Measurements from ENCODE around the gene TCP1. TPM values are rescaled to one million over a fixed set of nuclear protein-coding genes. Genes with fewer than 3 reads are reported as not detected.

The TCP1 gene
- total and polyA plus RNA-seq, 2 of the 13 experiments (the other 11 are each of a cell fraction or from before 2014, with no cell fraction given) = 116 to 553 TPM

DNA sequence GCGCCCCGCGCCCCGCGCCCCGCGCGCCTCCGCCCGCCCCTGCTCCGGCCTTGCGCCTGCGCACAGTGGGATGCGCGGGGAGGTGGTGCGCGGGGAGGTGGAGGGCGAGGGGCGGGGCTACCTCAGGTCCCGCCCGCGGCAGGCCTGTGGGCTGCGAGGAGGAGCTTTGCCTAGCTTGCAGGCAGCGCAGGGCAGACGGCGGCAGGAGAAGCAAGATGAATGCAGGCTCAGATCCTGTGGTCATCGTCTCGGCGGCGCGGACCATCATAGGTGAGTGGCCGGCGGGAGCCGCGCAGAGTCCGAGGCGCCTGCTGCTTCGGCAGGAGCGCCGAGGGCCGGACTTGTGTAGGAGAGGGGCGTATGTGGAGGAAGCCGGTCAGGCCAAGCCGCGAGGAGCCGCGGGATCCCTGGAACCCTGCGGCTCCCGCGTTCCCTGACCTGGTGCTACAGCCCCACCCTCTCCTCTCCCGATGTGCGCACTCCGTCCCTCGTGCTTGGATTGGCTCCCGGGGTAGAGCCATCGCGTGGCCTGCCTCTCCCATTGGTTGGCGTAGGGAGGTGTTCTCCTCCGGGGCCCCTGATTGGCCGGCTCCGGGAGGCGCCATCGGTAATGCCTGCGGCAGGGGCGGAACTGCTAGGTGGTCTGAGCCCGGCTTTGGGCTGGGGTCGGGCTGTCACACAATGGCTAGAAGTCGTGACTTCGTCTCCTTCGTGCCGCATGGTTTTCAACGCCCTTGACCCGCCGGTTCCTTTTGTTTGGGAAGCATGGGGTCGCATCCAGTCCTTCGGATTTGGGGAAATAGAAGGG, 27.3 kb downstream of the TCP1 start, which contains the start of gene ACAT2 (continued):
- TF ChIP-seq ETV5 (CRISPR knock-in tag; IDR thresholded peaks at IDR 0.05; ENCODE audit: borderline replicate concordance) (no peak; the same call in none of the 2 replicates), ZBTB1 (CRISPR knock-in tag; IDR thresholded peaks at IDR 0.05; ENCODE audit: borderline replicate concordance) (0 out of 2 replicates have a peak, but pooled peaks have one; percentile 79), ELF3 (CRISPR knock-in tag; IDR thresholded peaks at IDR 0.05) (peak; percentile 66), NFAT5 (CRISPR knock-in tag; IDR thresholded peaks at IDR 0.05) (no peak; the same call in 1 of the 2 replicates), ZSCAN22 (CRISPR knock-in tag; IDR thresholded peaks at IDR 0.05) (peak; percentile 16; the same call in 1 of the 2 replicates), RFX1 (IDR thresholded peaks at IDR 0.05) (no peak), ZNF225 (CRISPR knock-in tag; IDR thresholded peaks at IDR 0.05) (no peak), SKIL (CRISPR knock-in tag; IDR thresholded peaks at IDR 0.05; ENCODE audit: borderline replicate concordance) (no peak; the same call in 1 of the 2 replicates), BRF2 (CRISPR knock-in tag; IDR thresholded peaks at IDR 0.05) (peak; percentile 80; the same call in 1 of the 2 replicates), SATB2 (CRISPR knock-in tag; IDR thresholded peaks at IDR 0.05) (no peak; the same call in 1 of the 2 replicates), YEATS4 (CRISPR knock-in tag; IDR thresholded peaks at IDR 0.05; ENCODE audit: borderline replicate concordance) (peak; percentile 95), XRCC5 (optimal IDR thresholded peaks at IDR 0.05; ENCODE audit: low read length) (no peak)
- TF ChIP-seq, protein P1, sequence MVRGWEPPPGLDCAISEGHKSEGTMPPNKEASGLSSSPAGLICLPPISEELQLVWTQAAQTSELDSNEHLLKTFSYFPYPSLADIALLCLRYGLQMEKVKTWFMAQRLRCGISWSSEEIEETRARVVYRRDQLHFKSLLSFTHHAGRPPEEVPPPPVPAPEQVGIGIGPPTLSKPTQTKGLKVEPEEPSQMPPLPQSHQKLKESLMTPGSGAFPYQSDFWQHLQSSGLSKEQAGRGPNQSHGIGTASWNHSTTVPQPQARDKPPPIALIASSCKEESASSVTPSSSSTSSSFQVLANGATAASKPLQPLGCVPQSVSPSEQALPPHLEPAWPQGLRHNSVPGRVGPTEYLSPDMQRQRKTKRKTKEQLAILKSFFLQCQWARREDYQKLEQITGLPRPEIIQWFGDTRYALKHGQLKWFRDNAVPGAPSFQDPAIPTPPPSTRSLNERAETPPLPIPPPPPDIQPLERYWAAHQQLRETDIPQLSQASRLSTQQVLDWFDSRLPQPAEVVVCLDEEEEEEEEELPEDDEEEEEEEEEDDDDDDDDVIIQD (CRISPR knock-in tag; IDR thresholded peaks at IDR 0.05; ENCODE audit: low read depth) = peak; percentile 49; the same call in 1 of the 2 replicates
- TF ChIP-seq, protein P2, sequence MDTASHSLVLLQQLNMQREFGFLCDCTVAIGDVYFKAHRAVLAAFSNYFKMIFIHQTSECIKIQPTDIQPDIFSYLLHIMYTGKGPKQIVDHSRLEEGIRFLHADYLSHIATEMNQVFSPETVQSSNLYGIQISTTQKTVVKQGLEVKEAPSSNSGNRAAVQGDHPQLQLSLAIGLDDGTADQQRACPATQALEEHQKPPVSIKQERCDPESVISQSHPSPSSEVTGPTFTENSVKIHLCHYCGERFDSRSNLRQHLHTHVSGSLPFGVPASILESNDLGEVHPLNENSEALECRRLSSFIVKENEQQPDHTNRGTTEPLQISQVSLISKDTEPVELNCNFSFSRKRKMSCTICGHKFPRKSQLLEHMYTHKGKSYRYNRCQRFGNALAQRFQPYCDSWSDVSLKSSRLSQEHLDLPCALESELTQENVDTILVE (CRISPR knock-in tag; IDR thresholded peaks at IDR 0.05) = peak; percentile 69
- TF ChIP-seq, protein P3, sequence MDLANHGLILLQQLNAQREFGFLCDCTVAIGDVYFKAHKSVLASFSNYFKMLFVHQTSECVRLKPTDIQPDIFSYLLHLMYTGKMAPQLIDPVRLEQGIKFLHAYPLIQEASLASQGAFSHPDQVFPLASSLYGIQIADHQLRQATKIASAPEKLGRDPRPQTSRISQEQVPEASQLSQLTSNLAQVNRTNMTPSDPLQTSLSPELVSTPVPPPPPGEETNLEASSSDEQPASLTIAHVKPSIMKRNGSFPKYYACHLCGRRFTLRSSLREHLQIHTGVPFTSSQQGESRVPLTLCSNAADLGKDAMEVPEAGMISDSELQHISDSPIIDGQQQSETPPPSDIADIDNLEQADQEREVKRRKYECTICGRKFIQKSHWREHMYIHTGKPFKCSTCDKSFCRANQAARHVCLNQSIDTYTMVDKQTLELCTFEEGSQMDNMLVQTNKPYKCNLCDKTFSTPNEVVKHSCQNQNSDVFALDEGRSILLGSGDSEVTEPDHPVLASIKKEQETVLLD (CRISPR knock-in tag; IDR thresholded peaks at IDR 0.05; ENCODE audit: low read depth) = no peak; the same call in 1 of the 2 replicates

Data from HepG2 (cell line).